ENCODE results near the gene ADCY10.

Gene ADCY10

DNA sequence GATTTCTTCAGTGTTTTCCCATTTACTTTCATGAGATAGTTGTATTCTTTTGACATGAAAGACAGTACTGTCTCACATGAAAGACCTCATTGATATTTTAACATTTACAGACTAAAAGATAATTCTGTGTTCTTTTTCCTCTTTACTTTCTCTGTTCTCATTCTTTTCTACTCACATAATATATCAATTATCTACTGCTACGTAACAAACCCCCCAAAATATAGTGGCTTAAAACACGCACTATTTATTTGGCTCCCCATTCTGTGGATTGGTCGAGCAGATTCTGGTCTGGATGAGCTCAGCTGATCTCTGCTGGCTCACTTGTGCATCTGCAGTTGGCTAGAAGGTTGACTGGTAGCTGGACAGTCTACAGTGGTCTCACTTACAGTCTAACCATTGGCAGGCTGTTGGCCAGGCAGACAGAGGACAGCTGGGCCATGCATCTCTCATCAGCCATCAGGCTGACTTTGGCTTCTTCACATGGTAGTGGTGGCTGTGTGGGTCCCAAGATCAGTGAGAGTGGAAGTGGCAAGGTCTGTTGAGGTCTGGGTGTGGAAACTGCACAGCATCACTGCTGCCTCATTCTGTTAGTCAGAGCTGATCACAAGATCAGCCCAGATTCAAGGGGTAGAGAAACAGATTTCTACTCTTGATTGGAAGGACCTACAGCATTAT is 128.9 kb downstream of the ADCY10 start:
- H3K4me1 ChIP-seq (ENCODE audit: insufficient read depth, poor library complexity, severe bottlenecking), result peaks cover 14% of the 10 kb centered on the region
- TF ChIP-seq, protein P1, sequence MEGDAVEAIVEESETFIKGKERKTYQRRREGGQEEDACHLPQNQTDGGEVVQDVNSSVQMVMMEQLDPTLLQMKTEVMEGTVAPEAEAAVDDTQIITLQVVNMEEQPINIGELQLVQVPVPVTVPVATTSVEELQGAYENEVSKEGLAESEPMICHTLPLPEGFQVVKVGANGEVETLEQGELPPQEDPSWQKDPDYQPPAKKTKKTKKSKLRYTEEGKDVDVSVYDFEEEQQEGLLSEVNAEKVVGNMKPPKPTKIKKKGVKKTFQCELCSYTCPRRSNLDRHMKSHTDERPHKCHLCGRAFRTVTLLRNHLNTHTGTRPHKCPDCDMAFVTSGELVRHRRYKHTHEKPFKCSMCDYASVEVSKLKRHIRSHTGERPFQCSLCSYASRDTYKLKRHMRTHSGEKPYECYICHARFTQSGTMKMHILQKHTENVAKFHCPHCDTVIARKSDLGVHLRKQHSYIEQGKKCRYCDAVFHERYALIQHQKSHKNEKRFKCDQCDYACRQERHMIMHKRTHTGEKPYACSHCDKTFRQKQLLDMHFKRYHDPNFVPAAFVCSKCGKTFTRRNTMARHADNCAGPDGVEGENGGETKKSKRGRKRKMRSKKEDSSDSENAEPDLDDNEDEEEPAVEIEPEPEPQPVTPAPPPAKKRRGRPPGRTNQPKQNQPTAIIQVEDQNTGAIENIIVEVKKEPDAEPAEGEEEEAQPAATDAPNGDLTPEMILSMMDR (IDR thresholded peaks at IDR 0.05; ENCODE audit: poor library complexity, severe bottlenecking), result no peak
- H3K9me3 ChIP-seq (ENCODE audit: severe bottlenecking), result no peaks in the 10 kb centered on the region
- peaks cover 32% of the 10 kb centered on the region for H3K36me3 ChIP-seq (ENCODE audit: low read depth)
- DNase-seq (ENCODE audit: low spot score) (no peak), ATAC-seq (ENCODE audit: low read depth) (no peak)
- H3K4me3 ChIP-seq (ENCODE audit: severe bottlenecking), result no peak overlapping the region
- H3K27me3 ChIP-seq (ENCODE audit: insufficient read depth, poor library complexity, severe bottlenecking), result no peaks in the 10 kb centered on the region
- H3K27ac ChIP-seq (ENCODE audit: poor library complexity, severe bottlenecking), result no peak overlapping the region

DNA sequence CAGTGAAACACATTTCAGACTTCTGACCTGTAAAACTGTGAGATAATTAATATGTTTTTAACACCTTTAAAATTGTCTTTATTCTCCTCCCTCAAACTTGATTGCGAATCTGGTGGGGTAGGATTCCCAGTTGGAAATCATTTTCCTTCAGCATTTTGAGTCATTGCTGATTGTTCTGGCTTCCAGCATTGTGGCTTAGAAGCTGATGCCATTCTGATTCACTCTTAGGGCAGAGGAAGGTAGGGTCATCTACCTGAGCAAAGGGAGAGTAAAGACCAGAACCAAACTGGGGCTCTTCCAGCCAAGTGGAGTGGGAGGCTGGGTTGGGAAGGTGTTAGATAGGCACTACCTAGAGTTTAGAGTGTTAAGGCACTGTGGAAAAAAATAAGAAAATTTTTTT is 131.0 kb downstream of the ADCY10 start:
- H3K4me1 ChIP-seq (ENCODE audit: insufficient read depth, poor library complexity, severe bottlenecking), result peaks cover 2% of the 10 kb centered on the region
- H3K36me3 ChIP-seq (ENCODE audit: low read depth), result peaks cover 33% of the 10 kb centered on the region
- H3K4me3 ChIP-seq (ENCODE audit: severe bottlenecking), result no peak overlapping the region
- no peaks in the 10 kb centered on the region for H3K27me3 ChIP-seq (ENCODE audit: insufficient read depth, poor library complexity, severe bottlenecking)
- H3K27ac ChIP-seq (ENCODE audit: poor library complexity, severe bottlenecking), result no peak overlapping the region
- no peak for DNase-seq (ENCODE audit: low spot score)
- H3K9me3 ChIP-seq (ENCODE audit: severe bottlenecking), result no peaks in the 10 kb centered on the region
- ATAC-seq (ENCODE audit: low read depth), result peak; percentile 77
- TF ChIP-seq, protein P1 (IDR thresholded peaks at IDR 0.05; ENCODE audit: poor library complexity, severe bottlenecking), result no peak

DNA sequence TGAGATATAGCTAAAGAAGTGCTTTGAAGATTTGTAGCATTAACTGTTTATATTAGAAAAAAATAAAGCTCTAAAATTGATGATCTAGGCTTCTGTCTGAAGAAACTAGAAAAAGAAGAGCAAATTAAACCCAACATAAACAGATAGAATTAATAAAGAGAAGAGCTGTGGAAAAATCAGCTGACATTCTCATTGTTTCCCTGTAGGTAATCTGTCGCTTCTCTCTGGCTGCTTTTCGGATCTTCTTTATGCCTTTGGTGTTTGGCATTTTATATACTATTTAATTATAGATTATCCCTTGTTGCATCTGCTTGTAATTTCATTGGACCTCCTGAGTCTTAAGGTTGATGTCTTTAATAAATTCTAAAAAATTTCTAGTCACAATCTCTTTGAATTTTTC is 132.4 kb downstream of the ADCY10 start:
- H3K36me3 ChIP-seq (ENCODE audit: low read depth), result peaks cover 34% of the 10 kb centered on the region
- ATAC-seq (ENCODE audit: low read depth) (no peak), DNase-seq (ENCODE audit: low spot score) (no peak)
- H3K27ac ChIP-seq (ENCODE audit: poor library complexity, severe bottlenecking), result no peak overlapping the region
- TF ChIP-seq, protein P1 (IDR thresholded peaks at IDR 0.05; ENCODE audit: poor library complexity, severe bottlenecking), result no peak
- H3K4me3 ChIP-seq (ENCODE audit: severe bottlenecking), result no peak overlapping the region
- H3K4me1 ChIP-seq (ENCODE audit: insufficient read depth, poor library complexity, severe bottlenecking), result peaks cover 2% of the 10 kb centered on the region
- H3K9me3 ChIP-seq (ENCODE audit: severe bottlenecking), result no peaks in the 10 kb centered on the region
- no peaks in the 10 kb centered on the region for H3K27me3 ChIP-seq (ENCODE audit: insufficient read depth, poor library complexity, severe bottlenecking)

DNA sequence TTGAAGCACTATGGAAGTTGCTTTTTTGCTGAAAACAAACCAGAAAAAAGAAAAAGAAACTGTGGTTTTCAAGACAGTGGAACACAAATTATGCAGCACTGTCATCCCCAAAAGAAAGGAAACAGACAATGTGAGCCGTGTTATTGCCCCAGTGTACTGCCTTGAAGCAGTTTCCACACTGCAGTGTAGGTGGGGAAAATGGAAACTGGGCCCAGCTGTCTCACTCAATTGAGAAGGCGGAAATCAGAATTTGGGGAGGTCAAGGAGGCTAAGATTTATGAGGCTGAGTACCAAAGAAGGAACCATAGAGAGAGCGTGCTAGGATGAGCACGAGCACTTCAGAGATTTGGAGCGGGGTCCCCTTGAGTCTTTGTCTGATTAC is 136.7 kb downstream of the ADCY10 start:
- DNase-seq (ENCODE audit: low spot score) (no peak), ATAC-seq (ENCODE audit: low read depth) (no peak)
- H3K27ac ChIP-seq (ENCODE audit: poor library complexity, severe bottlenecking), result no peak overlapping the region
- H3K4me3 ChIP-seq (ENCODE audit: severe bottlenecking), result no peak overlapping the region
- H3K4me1 ChIP-seq (ENCODE audit: insufficient read depth, poor library complexity, severe bottlenecking), result peaks cover 7% of the 10 kb centered on the region
- no peaks in the 10 kb centered on the region for H3K27me3 ChIP-seq (ENCODE audit: insufficient read depth, poor library complexity, severe bottlenecking)
- H3K9me3 ChIP-seq (ENCODE audit: severe bottlenecking), result no peaks in the 10 kb centered on the region
- TF ChIP-seq, protein P1 (IDR thresholded peaks at IDR 0.05; ENCODE audit: poor library complexity, severe bottlenecking), result no peak
- peaks cover 69% of the 10 kb centered on the region for H3K36me3 ChIP-seq (ENCODE audit: low read depth)

DNA sequence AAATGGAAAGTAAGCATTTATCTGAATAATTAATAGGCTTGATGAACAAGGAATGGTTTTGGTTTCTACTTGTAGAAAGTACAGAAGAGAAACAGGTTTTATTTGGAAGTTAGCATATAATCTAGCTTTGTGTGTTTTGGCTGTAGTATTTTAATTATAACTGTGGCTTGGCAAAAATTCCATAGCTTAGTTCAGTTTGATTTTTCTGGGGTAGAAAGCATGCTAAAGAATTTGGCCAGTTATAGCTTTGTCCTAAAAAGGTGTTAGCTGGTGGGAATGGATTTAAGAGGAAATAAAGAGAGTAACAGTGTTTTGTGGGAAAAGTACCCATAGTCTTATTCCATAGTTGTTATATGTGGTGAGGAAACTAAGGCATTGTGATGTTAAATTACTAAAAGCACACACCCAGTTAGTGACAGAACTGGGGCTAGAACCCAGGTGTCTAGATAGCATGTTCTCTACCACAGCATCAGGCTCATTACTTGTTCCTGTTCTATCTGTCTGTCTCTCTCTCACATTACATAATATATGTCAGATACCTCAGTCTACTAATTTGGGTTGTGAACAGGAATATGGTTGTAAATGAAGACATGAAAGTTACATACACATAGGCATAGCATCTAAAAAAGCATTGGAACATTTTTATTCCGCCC is 137.2 kb downstream of the ADCY10 start:
- TF ChIP-seq, protein P1 (IDR thresholded peaks at IDR 0.05; ENCODE audit: poor library complexity, severe bottlenecking), result no peak
- Histone ChIP-seq H3K27me3 (ENCODE audit: insufficient read depth, poor library complexity, severe bottlenecking) (no peaks in the 10 kb centered on the region), H3K4me1 (ENCODE audit: insufficient read depth, poor library complexity, severe bottlenecking) (peaks cover 7% of the 10 kb centered on the region), H3K27ac (ENCODE audit: poor library complexity, severe bottlenecking) (no peak overlapping the region), H3K36me3 (ENCODE audit: low read depth) (peaks cover 73% of the 10 kb centered on the region), H3K4me3 (ENCODE audit: severe bottlenecking) (no peak overlapping the region), H3K9me3 (ENCODE audit: severe bottlenecking) (no peaks in the 10 kb centered on the region)
- DNase-seq (ENCODE audit: low spot score) (no peak), ATAC-seq (ENCODE audit: low read depth) (no peak)

All from RWPE2 (cell line).